Measurements from ENCODE around the gene ZNF407.

ZNF407 gene

DNA sequence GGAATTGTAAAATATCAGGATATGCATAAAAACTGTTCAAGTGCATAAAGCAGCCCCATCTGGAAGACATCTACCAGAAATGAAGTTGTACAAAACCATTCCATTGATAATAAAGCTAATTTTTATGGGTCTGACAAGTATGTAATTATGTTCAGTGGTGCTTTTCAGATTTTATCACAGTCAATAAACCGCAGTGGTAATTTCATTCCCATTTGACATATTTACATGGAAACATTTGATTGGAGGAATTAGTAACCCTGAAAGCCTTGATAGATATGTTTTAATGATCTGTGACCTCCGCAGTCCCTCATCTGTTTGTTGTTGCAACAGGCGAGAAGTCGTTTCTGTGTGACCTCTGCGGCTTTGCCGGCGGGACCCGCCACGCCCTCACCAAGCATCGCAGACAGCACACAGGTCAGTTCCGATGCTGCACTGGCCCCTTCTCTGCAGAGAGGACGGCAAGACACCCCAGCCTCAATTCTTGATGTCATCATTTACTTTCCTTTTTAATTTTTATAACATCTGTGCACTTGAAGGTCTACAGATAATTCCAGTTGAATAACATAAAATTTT, 283.1 kb downstream of the ZNF407 start:
- DNase-seq (ENCODE audit: low spot score) = no peak

DNA sequence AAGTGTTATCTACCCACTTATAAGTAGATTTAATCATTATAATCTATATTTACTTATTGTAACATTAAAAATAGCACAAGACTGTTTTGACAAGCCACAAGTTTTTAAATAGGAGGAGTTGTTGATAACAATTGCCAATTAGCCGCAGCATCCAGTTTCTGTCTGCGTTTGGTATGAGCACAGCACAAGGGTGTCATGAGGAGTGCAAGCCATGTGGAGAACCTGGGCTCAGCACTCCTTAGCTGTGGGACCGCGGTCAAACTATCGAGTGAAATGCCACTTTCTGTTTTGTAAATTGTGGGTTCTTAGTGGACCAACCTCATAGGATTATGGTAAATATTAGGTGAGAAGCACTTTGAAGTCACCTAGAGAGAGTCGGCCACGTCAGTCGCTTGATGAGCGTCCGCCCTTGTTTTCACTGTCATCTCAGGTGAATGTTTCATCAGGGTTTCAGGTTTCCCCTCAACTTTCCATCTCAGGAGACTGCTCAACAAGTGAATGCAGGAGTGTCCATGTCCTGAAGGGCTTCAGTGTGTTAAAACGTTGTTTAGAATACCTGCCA, 294.5 kb downstream of the ZNF407 start:
- DNase-seq (ENCODE audit: low spot score) = no peak

DNA sequence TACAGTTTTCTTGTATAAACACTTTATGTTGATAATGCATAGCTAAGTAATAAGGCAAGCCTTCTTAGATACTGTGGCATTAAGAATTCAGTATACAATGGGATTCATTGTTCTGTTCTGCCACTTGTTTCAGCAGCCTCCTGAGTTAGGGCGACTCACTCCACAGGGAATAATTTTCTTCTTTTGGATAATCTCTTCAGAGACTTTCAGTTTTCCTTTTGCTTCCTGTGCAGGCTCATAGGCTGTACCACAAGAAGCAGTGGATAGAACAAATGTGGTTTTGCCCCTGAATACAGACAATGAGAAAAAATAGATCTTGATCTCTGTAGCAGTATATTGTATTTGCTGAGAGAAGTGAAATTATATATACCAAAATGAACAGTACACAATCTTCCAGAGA, 298.0 kb downstream of the ZNF407 start:
- DNase-seq (ENCODE audit: low spot score) = no peak

DNA sequence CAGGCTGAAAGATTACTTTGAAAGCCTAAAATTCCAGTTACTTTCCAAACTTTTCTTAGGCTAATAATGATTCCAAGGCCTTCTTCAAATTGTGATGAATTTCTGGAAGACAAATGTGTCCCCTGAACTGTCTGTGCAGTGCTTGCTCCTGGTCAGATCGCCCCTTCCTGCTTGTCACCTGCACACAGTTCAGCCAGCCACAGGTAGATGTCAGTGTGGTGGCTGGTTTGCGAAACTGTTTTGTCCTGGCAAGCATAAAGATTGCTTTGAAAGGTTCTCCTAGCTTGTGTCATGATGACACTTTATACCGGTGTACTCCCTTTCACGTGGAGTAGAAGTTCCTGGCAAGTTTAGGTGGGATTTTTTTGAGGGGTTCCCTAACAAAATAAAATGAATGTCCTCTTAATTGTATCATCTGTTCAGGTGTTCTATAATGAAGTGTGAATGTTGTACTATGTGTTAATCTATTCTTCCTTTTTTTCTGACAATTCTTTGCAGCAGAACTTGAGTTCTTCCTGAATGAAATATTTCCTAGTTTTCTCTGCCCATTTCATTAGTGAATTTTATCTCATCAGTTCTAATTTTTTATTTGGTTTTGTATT, 298.8 kb downstream of the ZNF407 start:
- DNase-seq (ENCODE audit: low spot score) = peak; percentile 61

DNA sequence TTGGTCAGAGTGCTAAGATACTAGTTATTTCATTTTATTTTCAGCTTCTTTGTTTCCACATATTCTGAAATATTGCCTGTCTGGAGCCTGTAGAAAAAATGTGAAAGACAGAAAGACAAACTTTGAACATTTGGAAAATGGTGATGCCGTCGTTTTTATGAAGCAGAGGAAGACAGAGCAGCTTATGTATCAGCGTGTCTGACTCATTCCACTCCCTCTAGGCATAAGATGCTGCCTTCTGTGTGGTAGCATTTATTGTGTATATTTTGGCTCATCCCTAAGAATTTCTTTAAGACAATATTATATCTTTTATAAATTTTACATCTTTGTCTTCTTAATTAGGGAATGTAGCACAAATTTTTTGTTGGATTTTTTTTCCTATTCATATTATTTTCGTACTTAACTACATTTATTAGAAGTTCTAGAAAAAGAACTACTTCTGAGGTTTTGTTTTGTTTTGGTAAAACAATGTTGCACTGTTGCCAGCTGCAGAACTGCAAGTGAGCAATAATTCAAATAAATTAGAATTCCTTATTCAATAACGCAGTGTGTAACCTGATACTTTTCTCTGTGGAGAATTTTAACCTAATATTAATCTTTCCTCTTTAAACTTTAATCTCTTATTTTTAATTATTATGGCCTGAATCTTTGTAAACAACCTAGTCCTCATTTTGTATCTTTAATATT, 300.4 kb downstream of the ZNF407 start:
- no peak for DNase-seq (ENCODE audit: low spot score)

DNA sequence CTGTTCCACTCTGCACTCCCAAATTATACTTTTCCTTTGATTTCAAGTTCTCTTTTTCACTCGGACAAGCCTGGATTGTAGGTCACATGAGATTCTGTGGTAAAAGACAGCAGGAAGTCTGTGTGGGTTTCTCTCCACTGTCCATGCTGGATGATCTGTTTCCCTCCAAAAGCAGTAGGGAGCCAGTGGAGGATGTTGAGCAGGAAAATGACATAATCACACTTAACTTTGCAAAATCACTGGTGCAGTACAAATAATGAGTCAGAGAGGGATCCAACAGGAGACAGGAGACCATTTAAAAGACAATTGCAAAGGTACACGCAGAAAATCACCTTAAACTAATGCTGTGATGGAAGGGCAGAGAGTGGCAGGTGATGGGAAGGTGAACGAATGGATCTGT, 301.3 kb downstream of the ZNF407 start:
- no peak for DNase-seq (ENCODE audit: low spot score)

DNA sequence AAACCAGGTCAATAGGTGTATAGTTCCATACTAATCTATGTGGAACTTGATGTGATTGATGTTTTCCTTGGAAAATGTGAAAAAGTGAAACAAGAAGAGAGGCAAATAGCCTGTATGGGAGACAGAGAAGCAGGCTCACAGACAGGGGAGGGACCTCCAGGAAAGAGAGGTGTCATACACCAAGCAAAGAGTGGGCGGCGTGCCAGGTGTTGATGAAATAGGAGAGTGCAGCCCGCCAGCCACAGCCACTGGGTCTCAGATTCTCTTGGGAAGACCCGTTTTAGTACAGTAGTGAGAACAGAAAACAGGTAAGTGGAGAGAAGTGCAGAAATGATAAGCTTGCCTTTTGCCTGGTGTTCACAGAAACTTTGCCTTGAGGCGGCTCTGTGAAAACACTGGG, 301.9 kb downstream of the ZNF407 start:
- DNase-seq (ENCODE audit: low spot score) = no peak

DNA sequence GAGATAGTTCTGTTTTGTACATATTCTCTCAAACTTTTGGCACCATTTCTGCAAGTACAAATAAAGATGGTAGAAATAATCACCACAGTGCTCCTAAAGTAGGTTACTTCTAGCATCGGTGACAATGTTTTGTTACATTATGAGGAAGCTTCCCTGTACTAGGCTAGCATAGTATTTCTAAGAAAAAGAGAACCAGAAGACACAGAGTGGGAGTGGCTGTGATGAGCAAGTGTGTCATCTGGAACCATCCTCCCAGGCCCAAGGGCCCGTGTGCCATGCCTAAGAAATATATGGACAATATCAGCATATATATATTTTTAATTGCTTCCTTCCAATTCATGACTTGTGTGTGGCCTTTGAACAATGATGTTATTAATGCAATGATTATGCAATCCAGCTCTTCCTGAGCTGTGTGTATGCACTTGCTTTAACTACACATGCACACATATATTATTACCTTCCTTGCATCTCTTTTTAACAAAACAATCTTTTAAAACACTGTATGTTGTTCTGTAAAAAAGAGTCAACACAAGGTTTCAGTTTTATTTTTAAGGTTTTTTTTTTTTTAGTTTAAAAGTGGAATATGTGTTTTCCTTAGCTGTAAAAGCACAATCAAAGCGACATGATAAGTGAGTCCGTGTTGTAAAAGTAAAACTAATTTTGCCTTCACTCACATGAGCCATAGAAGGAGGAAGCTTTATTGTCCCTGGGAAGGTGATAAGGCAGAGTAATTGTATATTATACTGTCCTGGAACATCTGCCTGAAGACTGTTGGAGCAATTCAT, 303.9 kb downstream of the ZNF407 start:
- no peak for DNase-seq (ENCODE audit: low spot score)

DNA sequence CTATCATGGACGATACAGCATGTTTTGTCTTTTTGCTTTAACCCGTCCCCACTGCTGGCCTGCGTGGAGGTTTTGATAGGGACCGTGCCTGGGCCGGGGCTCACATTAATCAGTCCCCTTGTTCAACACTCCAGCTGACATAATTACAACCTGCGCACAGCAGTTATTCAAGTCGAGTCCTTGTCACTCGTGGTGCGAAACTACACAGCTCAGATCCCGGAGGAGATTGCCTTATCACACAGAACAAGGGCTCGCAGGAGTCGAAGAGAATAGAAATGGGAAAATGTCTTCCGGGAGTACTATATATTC, 304.4 kb downstream of the ZNF407 start:
- DNase-seq (ENCODE audit: low spot score) = no peak

DNA sequence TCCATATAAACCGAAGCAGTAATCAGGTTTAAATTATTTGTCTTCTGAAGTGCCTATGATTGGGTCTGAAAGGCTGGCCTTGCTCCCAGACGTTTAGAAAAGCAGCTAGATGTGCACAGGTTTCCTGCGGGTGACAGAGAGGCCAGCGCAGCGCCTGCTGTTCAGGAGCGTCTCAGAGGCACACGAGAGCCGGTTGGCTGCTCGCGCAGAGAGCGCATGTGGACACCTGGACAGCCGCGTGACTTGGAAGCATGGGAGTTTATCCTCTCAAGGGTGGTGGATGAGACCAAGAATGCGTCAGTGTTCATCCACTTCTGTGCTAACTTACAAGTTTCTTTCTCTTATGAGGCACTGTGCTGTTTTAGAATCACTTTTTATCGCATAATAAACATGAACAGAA, 307.6 kb downstream of the ZNF407 start:
- no peak for DNase-seq (ENCODE audit: low spot score)

DNA sequence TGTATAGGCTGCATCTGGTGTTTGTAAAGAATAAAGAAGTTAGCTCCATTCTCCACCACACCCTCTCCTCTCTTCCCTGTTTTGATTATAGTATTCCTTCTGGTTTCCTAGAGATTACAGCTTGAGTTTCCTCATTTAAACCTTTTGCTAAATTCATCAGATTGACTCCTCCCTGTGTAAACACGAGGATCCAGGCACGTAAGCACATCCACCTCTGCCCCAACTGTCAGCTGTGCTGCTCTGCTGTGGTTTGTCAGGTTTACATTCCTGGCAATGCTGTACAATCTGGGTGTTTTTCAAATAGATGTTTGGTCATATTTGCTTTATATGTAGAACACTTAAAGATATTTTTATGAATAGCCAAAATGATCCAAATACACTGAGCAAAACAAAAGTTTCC, 308.5 kb downstream of the ZNF407 start:
- no peak for DNase-seq (ENCODE audit: low spot score)

DNA sequence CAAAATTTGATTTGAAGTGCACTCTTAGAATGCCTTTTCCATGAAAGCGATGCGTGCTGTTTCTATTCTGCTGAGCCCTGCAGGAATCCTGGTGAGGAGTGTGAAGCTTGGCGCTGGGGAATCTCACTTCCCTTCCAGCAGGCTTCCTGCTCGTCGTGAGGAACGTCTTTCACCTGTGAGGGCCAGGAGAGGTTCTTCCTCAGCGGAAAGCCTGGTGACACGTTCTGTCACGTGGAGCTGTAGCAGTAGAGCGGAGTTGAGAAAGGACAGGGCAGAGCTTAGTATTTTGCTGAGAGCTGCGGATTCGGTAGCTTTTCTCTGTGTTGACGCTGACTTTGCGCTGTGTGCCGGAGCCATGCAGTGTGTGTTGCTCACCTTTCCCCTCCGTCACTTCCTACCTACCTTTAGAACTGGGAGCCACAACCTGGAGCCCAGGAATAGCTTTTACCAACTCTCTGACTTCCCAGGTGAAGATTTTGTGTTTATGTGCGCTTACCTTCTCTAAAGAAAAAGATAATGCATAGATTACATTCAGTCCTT, 316.5 kb downstream of the ZNF407 start:
- DNase-seq (ENCODE audit: low spot score) = no peak

DNA sequence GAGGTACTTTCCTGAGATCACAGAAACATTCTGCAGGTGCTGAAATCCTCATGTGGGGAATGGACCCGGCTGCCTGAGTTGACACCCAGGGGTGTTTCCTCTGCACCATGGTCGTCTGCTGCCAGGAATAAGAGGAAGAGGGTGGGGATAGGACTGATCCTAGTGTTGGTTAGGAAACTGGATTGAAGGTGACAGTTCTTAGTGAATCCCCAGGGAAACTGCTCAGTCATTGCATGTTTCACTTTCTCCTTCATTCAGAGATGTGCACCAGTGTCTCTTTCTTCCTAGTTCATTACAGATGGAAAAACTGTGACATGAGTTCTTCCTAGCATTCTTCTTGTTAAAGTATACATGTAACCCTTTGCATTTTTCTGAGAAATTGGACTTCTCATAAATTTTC, 317.0 kb downstream of the ZNF407 start:
- no peak for DNase-seq (ENCODE audit: low spot score)

DNA sequence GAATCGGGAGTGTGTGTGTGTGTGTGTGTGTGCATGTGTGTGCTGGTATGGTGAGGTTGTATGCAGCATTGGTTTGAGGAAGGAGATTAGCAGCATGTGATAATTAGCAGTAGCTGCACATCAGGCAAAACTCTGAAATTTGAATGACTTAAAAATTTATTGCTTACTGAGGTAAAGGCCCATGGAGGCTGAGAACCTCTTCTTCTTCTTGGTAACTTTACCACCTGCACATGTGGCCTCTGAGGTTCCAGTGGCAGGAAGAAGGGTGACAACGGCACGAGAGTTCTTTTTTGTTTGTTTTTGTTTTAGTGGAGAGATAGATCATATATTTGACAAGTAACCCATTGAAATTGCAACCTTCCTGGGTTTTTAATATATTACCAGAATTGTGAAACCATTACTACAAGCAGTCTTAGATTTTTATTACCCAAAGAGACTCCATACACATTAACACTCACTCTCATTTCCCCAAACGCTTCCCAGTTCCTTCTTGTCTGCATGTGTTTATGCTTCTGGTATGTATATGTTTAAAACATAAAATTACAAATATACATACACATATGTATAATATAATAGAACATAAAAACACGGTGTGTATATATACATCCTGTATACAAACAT, 319.2 kb downstream of the ZNF407 start:
- DNase-seq (ENCODE audit: low spot score) = no peak

DNA sequence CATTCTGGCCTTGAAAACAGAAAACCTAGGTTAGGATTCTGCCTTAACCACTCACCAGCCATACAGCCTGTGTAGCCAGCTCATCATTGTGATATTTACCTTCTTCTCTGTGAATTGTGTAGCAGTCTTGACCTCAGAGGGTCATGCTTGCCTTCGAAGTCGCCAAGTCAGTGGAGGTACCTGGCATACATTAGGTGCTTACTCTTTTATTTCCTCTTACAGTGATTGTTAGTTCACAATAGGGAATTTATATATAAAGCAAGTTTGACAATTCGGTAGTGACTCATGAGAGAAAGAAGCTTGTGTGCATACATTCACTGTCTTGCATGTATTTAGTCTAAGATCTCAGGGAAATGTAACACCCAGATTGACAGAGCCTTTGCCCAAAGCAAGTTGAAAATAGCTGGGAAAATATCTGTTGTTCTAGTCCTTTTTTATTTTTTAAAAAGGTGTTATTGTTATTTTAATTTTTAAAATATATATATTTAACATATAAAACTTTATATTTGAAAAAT, 320.7 kb downstream of the ZNF407 start:
- DNase-seq (ENCODE audit: low spot score) = no peak

DNA sequence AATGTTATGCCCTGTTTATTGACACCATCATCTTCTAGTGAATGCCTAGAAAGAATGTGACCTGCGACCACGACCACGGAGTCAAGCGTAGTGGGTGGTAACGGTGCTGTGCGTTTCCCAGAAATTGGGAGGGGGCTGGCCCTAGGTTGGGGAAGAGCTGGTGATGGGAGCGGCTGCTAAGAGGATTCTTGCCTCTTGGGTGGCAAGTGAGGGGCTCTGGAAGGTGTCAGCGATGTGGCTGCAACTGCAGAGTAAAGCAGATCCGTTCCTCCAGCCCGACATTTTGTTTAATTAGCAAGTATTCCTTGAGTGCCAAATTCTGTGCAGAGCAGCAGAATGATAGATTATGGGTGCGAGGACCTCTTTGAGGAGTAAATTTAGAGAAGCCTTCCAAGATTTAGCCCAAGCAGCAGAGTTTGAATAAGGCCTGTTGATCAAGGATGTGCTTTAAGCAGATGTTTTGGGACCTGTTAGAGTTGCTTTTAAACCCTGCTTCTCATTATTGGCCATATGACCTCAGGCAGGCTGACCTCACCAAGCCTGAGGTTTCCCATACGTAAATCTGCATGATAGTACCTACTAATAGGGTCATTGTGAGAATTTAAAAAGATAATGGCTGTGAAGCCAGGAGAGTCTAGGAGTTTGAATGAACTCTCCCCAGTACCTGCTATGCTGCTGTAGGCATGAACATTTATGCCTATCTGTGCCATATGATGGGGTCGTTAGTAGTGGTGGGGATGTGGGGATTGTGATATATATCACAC, 323.6 kb downstream of the ZNF407 start:
- no peak for DNase-seq (ENCODE audit: low spot score)

DNA sequence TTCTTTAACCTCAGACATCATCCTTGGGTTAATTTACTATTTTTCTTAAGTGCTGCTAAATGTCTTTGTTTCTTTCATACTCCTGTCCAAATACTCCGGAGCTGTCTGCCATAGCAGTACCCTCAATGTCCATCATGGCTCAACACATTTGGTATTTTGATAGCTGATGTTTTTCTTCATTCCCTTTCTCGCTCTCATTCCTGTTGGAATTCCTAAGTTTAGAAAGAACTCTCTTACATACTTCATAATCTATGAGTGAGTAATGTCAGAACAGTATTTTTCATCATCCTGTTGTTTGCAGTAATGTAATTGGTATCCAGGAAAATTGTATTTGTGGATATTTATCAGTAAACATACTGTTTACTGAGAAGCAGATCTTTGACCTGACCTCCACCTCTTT, 328.4 kb downstream of the ZNF407 start:
- DNase-seq (ENCODE audit: low spot score) = no peak

DNA sequence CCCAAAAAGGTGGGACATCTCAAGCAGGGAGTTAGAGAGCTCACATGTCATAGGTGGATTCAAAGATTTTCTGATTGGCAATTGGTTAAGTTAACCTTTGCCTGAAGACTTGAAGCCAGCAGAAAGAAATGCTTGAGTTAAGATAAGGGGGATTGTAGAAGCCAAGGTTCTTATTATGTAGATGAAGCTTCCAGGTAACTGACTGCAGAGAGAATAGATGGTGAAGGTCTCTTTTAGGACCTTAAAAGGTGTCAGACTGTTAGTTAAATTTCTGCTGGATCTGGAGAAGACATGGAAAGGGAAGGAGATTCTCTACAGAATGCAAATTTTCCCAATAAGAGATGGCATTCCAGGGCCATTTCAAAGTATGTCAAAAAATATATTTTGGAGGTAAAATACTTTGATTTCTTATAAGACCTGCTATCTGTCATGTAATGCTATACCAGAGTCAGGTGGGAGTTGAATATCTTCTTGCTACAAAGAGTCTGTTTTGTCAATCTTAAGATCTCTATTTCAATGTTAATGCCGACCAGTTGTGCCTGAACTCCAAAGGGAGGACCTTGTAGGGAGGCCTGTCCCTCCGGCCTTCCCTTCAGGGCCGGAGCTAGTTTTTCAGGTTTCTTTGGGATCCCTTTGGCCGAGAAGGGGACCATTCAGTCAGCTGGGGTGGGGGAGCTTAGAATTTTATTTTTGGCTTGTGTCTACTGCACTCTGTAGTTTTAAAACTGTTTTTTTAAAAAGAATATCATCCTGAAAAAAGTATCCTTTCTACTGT, 330.7 kb downstream of the ZNF407 start:
- DNase-seq (ENCODE audit: low spot score) = no peak

DNA sequence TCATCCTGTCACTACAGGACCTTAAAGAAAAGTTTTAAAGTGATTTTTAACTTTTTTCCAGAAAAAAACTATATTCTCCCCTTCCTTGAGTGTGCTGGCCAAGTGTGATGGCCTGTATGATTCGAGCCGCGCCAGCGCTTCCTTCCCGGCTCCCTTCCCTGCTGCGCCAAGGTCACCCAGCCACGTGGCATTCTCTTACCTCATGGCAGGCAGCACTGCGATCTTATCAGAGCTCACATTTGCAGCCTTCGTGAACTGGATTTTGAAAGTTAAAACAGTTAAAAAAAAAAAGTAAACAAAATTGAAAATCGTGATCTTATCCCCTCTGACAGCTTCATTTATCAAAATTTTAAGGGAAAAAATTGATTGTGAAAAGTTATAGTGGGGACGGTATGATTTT, 331.4 kb downstream of the ZNF407 start:
- no peak for DNase-seq (ENCODE audit: low spot score)

DNA sequence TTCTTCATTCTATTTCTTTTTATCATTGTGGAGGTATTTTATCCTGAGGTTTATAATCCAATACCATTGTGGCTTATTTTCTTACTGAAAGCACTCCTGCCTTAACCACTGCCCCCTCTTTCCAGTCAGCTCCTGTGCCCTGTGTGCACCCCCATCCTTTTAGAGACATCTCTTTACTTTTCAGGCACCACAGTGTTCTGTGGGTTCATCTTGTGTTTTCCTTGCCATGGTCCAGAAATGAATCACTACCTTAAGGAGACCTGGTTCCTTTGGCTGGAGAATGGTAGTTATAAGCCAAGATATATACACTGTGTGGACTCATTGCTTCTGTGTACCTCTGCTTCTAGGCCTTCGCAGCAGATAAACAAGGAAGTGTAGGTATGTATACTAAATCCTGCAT, 332.9 kb downstream of the ZNF407 start:
- DNase-seq (ENCODE audit: low spot score) = no peak

All from iPS-NIHi11 (cell line).